SK-N-SH treated with all-trans-retinoic acid at 6 μM for 48 hours (cell line): ENCODE data around the gene FOXQ1.

Experiments used
- RARB ChIP-seq: fragments of 250-450 bp; sonication (Bioruptor Pico); IDR thresholded peaks from 2 replicates; pipeline ENCODE4 v1.8.0; 2021; ENCODE audit warnings: mild to moderate bottlenecking, moderate library complexity
- SNAI2 ChIP-seq: fragments of 250-450 bp; sonication (Bioruptor Pico); IDR thresholded peaks from 2 replicates; pipeline ENCODE4 v1.5.0; 2020; ENCODE audit warnings: mild to moderate bottlenecking, moderate library complexity
- ZC3H10 ChIP-seq: fragments of 250-450 bp; sonication (Bioruptor Pico); IDR thresholded peaks from 2 replicates; pipeline ENCODE4 v1.5.1; 2021; ENCODE audit warnings: mild to moderate bottlenecking, moderate library complexity
- ZNF565 ChIP-seq: fragments of 450-650 bp; formaldehyde crosslinking; conservative IDR thresholded peaks from 2 replicates; pipeline ENCODE4 v1.5.0; 2020; ENCODE audit warnings: low read depth, mild to moderate bottlenecking, moderate library complexity
- TF ChIP-seq, protein P1 (sequence below): fragments of 250-450 bp; sonication (Bioruptor Pico); IDR thresholded peaks from 2 replicates; pipeline ENCODE4 v1.8.0; 2020; ENCODE audit warnings: mild to moderate bottlenecking, moderate library complexity, borderline replicate concordance
- TF ChIP-seq, protein P2 (sequence below): fragments of 250-450 bp; sonication (Bioruptor Pico); IDR thresholded peaks from 2 replicates; pipeline ENCODE4 v1.8.0; 2021; ENCODE audit warnings: low read depth, mild to moderate bottlenecking, moderate library complexity, borderline replicate concordance
- TF ChIP-seq, protein P3 (sequence below): fragments of 250-450 bp; sonication (Bioruptor Pico); IDR thresholded peaks from 2 replicates; pipeline ENCODE4 v1.5.1; 2020; ENCODE audit warnings: low read depth, mild to moderate bottlenecking, moderate library complexity

DNA sequence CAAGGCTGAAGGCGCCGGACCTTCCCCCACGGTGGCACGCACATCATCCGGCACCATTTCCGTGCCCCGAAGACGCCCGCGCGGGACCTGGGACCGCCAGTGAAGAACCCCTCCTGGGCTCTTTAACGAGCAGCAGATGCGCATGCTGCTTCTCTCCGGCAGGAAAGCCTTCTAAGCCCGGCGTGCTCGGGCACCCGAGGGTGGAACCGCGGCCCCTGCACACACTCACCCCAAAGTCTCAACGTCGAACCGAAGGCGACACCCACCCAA is 240 bp downstream of the FOXQ1 start:
- TF ChIP-seq SNAI2 (CRISPR knock-in tag) (no peak), RARB (no peak), ZC3H10 (CRISPR knock-in tag) (no peak), ZNF565 (no peak)
- TF ChIP-seq, protein P1, sequence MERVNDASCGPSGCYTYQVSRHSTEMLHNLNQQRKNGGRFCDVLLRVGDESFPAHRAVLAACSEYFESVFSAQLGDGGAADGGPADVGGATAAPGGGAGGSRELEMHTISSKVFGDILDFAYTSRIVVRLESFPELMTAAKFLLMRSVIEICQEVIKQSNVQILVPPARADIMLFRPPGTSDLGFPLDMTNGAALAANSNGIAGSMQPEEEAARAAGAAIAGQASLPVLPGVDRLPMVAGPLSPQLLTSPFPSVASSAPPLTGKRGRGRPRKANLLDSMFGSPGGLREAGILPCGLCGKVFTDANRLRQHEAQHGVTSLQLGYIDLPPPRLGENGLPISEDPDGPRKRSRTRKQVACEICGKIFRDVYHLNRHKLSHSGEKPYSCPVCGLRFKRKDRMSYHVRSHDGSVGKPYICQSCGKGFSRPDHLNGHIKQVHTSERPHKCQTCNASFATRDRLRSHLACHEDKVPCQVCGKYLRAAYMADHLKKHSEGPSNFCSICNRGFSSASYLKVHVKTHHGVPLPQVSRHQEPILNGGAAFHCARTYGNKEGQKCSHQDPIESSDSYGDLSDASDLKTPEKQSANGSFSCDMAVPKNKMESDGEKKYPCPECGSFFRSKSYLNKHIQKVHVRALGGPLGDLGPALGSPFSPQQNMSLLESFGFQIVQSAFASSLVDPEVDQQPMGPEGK (CRISPR knock-in tag): no peak
- TF ChIP-seq, protein P2, sequence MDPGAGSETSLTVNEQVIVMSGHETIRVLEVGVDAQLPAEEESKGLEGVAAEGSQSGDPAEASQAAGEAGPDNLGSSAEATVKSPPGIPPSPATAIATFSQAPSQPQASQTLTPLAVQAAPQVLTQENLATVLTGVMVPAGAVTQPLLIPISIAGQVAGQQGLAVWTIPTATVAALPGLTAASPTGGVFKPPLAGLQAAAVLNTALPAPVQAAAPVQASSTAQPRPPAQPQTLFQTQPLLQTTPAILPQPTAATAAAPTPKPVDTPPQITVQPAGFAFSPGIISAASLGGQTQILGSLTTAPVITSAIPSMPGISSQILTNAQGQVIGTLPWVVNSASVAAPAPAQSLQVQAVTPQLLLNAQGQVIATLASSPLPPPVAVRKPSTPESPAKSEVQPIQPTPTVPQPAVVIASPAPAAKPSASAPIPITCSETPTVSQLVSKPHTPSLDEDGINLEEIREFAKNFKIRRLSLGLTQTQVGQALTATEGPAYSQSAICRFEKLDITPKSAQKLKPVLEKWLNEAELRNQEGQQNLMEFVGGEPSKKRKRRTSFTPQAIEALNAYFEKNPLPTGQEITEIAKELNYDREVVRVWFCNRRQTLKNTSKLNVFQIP (CRISPR knock-in tag): no peak
- TF ChIP-seq, protein P3, sequence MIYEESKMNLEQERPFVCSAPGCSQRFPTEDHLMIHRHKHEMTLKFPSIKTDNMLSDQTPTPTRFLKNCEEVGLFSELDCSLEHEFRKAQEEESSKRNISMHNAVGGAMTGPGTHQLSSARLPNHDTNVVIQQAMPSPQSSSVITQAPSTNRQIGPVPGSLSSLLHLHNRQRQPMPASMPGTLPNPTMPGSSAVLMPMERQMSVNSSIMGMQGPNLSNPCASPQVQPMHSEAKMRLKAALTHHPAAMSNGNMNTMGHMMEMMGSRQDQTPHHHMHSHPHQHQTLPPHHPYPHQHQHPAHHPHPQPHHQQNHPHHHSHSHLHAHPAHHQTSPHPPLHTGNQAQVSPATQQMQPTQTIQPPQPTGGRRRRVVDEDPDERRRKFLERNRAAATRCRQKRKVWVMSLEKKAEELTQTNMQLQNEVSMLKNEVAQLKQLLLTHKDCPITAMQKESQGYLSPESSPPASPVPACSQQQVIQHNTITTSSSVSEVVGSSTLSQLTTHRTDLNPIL: no peak
